ENCODE data around the gene DAB2. TPM values are rescaled to one million over a fixed set of nuclear protein-coding genes. Genes with fewer than 3 reads are reported as not detected.

DAB2 gene
- total RNA-seq, 4 donors from 2014 or later = 22.9 to 57.4 (median 54.6) TPM

- intact Hi-C loops (cut with DNase I) = no loop called here
- no peaks in the 10 kb centered on the region for H3K36me3 ChIP-seq
- peaks cover 3 to 28% of the 10 kb centered on the region in 2 donors for H3K4me1 ChIP-seq
- no peak for TF ChIP-seq POLR2A (IDR thresholded peaks at IDR 0.05)
- TF ChIP-seq CTCF (IDR thresholded peaks at IDR 0.05) = no peak
- no peak overlapping the region for H3K4me3 ChIP-seq (replicated peaks in 1 of 3)
- H3K27ac ChIP-seq = peak overlapping the region in 2 of 3 donors; percentile 63 to 79
- H3K27me3 ChIP-seq = no peaks in the 10 kb centered on the region
- DNase-seq = no peak
- WGBS, 2 donors = 54 to 64% methylated on average over 5 of the region's 5 CpGs
- no peaks in the 10 kb centered on the region for H3K9me3 ChIP-seq
Observed at GRCh38 chr5:39400713-39401578, 23.8 kb downstream of the DAB2 start.

- Histone ChIP-seq H3K36me3 (no peaks in the 10 kb centered on the region), H3K4me3 (replicated peaks in 1 of 3) (no peak overlapping the region), H3K27me3 (no peaks in the 10 kb centered on the region), H3K9me3 (no peaks in the 10 kb centered on the region), H3K4me1 (peaks cover 3 to 23% of the 10 kb centered on the region in 2 donors), H3K27ac (peak overlapping the region; percentile 30 to 79 (median 63))
- TF ChIP-seq CTCF (IDR thresholded peaks at IDR 0.05) = no peak
- TF ChIP-seq POLR2A (IDR thresholded peaks at IDR 0.05) = no peak
- 64 to 69% methylated on average over 1 of the region's 1 CpG for WGBS, 2 donors
- intact Hi-C loops (cut with DNase I) = no loop called here
- no peak for DNase-seq
Observed at GRCh38 chr5:39399135-39400036, 25.4 kb downstream of the DAB2 start.

GRCh38 chr5:39396843-39397242 is 27.9 kb downstream of the DAB2 start:
- DNase-seq = peak in 1 of 2 donors; percentile 23
- peaks cover 3 to 17% of the 10 kb centered on the region in 2 donors for H3K4me1 ChIP-seq
- H3K27ac ChIP-seq = no peak overlapping the region
- H3K4me3 ChIP-seq (replicated peaks in 1 of 3) = no peak overlapping the region
- intact Hi-C loops (cut with DNase I) = no loop called here
- H3K36me3 ChIP-seq = peaks cover 4 to 12% of the 10 kb centered on the region in 2 donors
- H3K27me3 ChIP-seq = no peaks in the 10 kb centered on the region
- H3K9me3 ChIP-seq = no peaks in the 10 kb centered on the region
- TF ChIP-seq POLR2A (IDR thresholded peaks at IDR 0.05) = no peak
- no peak for TF ChIP-seq CTCF (IDR thresholded peaks at IDR 0.05)
- 68 to 82% methylated on average over 3 of the region's 3 CpGs for WGBS, 2 donors

GRCh38 chr5:39395521-39395920 is 29.3 kb downstream of the DAB2 start:
- H3K9me3 ChIP-seq = no peaks in the 10 kb centered on the region
- TF ChIP-seq CTCF (IDR thresholded peaks at IDR 0.05) = no peak
- no peak for TF ChIP-seq POLR2A (IDR thresholded peaks at IDR 0.05)
- H3K36me3 ChIP-seq = peaks cover 4 to 24% of the 10 kb centered on the region in 2 donors
- no peaks in the 10 kb centered on the region for H3K27me3 ChIP-seq
- no peak for DNase-seq
- intact Hi-C loops (cut with DNase I) = no loop called here
- H3K4me1 ChIP-seq = peaks cover 3 to 12% of the 10 kb centered on the region in 2 donors
- no peak overlapping the region for H3K4me3 ChIP-seq (replicated peaks in 1 of 3)
- H3K27ac ChIP-seq = no peak overlapping the region

Data from thyroid gland (tissue), 4 donors.